Erythroblast (primary cell): ENCODE data around the gene BASP1.
"Not testable (repeated sequence)": the region's sequence is repeated elsewhere in the genome, so short reads cannot be mapped to it uniquely, and the experiment has no call there.

Experiments used
- GATA1 ChIP-seq: IDR thresholded peaks from 2 replicates; pipeline ENCODE4 v1.6.1; 2011; ENCODE audit warnings: low read depth, mild to moderate bottlenecking, control low read depth, low read length, moderate library complexity
- POLR2A ChIP-seq: IDR thresholded peaks from 2 replicates; pipeline ENCODE4 v1.6.1; 2011; ENCODE audit warnings: mild to moderate bottlenecking, low read length

- TF ChIP-seq POLR2A, GATA1: not testable (repeated sequence)
Observed at GRCh38 chr5:17259012-17259411, 41.6 kb downstream of the BASP1 start.
